HG03064 (cell line): ENCODE data around the gene ARHGDIG.
"Not testable (repeated sequence)": the region's sequence is repeated elsewhere in the genome, so short reads cannot be mapped to it uniquely, and the experiment has no call there.

Experiments
- ATAC-seq: cut with Tn5 transposase; IDR thresholded peaks from one replicate; pipeline ENCODE4 v1.9.1; 2021; ENCODE audit warnings: low read depth; ENCODE audit not compliant: unreplicated experiment

The ARHGDIG gene

DNA sequence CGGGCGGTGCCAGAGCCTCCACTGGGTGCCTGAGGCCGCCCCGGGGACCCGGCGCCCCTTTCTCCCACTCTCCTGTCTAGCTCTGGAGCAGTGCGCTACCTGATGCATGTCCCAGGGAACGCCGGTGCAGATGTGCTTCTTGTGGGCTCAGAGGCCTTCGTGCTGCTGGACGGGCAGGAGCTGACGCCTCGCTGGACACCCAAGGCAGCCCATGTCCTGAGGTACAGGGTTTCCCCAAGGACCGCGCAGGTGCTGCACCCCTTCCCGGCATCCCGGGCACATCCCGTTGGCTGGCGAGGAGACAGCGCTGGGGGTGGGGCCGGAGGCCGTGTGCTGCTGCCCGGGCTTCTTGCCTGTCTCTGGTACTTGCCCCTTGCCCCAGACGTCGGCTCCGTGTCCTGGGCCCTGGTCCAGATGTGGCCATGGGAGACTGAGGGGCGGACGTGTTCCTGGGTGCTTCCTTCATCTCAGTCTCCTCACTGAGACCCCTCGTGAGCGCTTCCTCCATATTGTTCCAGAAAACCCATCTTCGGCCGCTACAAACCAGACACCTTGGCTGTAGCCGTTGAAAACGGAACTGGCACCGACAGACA is 17.1 kb upstream of the ARHGDIG start:
- no peak for ATAC-seq

DNA sequence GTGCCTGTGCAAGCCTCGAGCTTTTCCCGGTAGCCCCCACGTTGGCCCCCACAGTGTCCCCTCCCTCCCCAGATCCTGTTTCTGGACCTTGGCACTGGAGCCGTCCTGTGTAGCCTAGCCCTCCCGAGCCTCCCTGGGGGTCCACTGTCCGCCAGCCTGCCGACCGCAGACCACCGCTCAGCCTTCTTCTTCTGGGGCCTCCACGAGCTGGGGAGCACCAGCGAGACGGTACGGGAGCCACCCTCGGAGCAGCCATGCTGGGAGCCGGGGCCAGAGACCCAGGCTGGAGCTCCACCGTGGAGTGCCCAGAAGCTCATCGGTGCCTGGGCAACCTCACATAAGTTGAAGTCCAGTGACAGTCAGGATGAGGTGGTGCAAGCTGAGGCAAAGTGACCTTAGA is 16.4 kb upstream of the ARHGDIG start:
- ATAC-seq, result no peak

DNA sequence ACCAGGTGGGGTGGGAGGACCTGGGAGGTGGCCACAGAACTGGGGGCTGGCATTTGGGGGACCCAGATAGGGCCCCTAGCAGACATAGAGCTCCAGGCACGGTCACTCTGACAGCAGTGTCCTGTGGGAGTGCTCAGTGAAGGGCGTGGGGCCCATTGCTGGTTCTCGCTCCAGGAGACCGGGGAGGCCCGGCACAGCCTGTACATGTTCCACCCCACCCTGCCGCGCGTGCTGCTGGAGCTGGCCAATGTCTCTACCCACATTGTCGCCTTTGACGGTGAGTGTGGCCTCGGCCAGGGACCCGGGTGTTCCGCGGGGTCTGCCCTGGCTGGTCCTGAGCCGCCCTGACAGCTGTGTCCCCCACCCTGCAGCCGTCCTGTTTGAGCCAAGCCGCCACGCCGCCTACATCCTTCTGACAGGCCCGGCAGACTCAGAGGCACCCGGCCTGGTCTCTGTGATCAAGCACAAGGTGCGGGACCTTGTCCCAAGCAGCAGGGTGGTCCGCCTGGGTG is 15.9 kb upstream of the ARHGDIG start:
- ATAC-seq, result no peak

DNA sequence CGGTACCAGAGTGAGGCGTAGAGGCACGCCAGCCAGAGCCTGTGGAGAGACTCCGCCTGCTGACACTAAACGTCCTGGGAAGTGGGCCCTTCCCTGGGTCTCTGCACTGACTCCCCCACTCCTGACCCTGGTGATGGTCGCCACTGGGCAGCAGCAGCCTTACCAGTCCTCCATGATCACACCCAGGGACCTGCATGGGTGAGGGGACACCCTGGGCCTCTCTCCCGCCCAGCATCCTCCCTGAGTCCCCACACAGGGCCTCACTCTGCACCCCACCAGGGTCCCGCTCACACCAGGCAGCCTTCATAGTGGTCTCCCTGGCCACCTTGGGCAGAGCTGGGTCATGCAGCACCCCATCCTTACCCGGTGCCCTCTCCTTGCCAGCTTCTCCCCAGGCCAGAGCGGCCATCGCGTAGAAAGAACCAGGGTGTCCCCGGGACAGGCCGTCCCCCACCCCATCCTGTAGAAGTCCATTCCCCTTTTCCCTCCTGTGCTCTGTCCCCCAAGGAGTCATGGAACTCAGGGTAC is 15.3 kb upstream of the ARHGDIG start:
- no peak for ATAC-seq

DNA sequence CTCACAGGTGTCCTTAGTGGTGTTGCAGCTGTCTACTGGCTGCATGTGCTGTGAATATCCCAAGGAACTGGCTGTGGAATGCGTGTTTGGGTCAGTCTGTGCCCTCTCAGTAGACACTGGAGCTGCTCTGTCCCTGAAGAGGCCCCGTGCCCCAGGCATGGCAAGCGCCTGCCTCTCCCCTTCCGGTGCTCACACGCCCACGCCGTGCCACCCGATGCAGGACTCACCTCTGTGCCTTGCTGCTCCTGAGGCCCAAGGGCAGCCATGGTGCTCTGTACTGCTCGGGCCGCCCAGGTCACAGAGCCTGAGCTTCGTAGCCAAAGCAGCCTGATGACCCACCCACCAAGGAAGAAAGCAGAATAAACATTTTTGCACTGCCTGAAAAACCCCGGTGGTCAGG is 14.7 kb upstream of the ARHGDIG start:
- ATAC-seq, result no peak

DNA sequence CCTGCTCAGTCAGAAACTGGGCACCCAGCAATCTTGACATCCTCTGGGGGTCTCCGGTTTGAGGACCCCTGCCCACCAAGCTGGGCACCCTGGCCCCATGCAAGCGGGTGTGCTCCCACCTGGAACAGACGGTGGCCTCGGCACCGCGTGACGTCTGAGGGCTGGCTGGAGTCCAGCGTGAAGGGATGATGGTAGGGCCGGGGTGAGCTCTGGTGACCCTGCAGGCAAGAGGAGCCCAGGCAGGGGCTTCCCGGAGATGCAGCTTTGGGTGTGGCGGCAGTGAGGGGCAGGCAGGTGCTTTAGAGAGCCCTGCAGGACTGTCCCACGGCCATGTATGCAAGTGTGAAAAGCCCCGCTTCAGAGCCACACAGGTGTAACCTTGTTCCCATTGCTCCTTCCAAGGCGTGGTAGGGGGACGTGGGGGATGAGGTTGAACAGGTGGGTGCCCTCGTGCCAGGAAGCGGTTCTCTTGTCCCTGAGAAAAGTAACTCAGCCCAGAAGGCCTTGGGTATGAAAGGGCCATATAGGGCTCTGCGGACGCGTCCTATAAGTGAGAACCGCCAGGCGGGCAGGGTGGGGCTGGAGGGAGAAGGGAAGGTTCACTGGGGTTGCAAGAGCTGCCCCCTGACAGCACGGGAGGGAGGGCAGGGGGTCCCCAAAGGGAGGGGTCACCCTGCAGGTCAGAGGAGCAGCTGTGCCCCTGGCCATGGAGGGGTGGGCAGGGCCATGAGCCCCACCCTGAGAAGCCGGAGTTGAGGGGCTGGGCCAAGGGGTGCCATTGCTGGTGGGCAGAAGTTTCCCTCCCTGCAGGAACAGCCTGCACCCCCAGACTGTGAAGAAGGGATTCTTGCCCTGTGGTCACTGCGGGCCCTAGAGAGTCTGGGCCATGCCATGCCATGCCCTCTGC is 13.9 kb upstream of the ARHGDIG start:
- ATAC-seq, result no peak

DNA sequence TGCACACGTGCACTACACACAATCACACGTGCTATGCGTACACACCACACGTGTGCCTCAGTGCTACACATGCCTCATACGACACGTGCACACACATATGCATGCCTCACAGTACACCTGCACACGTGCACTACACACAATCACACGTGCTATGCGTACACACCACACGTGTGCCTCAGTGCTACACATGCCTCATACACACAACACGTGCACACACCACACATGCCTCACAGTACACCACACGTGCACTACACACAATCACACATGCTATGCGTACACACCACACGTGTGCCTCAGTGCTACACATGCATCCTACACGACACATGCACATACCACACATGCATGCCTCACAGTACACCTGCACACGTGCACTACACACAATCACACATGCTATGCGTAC is 12.8 kb upstream of the ARHGDIG start:
- not testable (repeated sequence) for ATAC-seq

DNA sequence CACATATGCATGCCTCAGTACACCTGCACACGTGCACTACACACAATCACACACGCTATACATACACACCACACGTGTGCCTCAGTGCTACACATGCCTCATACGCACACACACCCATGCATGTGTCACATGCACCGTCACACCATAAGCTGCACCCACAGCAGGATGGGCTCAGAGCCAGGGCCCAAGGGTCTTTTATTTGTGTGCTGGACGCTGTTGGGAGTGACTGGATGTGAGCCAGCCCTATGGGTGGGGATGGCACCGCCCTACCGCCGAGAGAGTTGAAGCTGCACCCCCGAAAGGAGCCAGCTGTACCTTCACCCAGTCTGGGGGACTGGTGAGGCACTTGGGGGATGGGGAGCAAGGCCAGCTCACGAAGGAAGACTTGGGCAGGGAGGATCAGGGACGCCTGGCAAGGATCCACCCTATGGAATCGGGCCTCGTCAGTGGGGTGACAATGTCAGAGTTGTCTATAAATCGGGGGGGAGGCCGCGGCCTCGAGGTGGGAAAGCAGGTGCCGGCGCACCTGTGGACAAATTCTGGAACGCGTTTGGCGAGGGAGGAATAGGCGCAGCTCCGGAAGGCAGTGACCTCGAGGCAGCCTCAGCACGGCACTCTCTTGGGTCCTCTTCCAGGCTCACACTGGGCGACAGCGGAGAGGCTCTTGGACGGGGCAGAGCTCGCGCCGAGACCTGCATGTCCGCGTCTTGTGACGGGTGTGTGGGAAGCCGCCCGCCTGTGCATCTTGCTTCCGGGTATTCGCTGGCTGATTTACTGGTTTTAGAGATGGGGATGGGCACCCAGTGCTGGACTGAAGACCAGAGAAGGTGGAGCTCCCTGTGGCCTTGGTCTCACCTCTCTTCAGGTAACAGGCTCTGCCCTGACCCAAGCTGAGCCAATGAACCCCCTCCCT is 12.0 kb upstream of the ARHGDIG start:
- ATAC-seq, result no peak

DNA sequence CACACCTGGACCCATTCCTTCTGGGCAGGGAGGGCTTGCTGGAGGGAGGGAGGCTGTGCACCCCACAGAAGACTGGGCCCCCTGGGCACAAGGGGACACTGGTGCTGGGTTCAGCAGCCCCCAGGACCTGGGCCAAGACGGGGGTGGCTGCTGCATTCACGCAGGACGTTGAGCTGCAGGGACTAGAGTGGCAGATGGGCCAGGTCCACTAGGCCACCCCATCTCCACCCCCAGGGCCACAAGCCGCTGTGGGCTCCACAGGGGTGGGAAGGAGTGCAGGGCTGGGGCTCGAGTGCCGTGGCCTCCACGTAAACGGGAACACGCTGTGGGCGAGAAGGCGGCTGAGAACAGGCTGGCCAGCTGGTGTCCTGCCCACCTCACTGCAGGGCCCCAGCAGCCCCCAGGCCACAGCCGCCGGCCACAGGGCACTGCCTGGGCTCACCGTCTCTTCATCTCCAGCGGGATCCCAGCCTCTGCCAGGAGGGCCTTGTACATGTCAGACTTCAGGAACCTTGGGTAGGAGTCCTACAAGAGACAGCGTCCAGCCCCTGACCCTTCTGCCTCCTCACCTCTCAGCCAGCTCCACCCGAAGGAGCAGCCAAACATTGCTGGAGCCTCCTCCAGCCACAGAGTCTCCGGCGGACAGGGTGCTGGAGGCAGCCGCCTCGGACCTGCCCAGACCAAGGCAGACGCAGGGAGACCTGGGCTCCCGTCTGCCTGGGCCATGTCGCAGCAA is 11.2 kb upstream of the ARHGDIG start:
- no peak for ATAC-seq

DNA sequence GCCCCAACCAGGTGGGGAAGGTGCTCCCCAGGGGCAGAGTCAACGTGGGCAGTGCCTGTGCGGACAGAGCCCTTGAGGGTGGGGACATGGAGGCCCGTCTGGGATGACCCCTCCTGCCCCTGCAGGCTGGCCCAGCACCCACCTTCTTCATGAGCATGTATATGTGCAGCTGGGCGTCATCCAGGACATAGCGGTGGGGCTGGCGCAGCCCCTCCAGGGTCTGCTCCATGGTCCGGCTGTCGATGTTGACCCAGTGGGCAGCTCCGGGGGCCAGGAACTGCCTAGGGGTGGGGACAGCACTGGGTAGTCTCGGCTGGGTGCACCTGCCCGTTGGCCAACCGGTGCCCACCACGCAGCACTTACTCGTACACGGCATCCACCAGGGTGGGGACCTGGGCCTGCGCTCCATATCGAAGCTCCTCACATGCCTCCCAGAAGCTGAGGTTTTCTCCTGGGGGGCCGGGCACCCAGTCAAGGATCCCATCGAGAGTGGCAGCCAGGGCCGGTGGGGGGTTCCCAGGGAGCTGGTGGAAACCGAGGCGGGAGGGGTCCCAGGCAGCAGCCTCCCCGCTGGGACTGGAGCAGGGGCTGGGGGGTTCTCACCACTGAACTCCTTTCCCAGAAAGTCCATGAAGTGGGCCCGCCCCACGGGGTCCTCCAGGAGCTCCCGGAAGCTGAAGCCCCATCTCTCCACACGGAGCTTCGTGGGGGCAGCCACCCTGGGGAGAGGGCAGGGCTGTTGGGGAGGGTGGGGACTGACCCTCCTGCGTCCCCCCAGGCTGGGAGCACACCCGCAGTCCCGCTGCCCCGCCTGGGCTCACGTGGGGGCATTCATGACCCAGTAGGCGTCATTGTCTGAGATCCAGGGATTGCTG is 9.8 kb upstream of the ARHGDIG start:
- ATAC-seq, result no peak

DNA sequence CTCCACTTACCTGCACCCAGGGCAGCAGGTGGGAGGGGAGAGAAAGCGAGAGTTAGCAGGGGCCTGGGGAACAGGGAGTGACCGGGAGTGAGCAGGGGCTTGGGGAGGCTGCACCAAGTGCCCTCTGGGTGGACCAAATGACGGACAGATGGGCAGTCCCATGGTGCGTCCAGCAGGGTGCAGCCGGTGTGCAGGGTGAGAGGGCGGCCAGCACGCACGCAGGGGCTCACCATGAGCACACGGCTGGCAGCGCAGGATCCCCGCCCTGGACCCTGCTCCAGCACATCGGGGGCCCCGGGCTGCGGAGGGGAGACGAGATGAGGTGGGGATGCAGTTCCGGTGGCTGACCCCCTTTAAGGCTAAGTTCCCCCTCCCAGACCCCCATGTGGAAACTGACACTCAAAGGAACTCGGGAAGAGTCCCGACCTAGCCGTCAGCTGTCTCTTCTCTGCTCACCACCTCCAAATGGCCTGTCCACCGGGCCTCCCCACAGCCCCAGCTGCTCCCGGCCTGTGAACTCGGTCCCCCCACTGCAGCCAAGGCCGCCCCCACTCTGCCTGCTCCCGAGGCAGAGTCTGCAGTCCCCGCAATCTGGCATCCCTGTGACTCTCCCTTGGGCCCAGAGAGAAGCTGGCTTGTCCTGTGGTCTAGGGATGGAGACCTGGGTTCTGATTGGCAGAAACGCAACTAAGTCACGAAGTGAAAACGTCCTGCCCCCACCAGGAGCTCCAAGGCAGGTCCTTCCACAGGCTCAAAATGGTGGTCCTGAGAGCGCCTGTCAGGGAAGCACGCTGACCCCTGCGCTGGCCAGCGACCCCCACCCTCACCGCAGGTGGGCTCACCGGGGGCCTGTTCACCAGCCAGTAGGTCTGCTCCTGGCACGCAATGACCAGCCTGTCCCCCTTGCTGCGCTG is 7.5 kb upstream of the ARHGDIG start:
- no peak for ATAC-seq

DNA sequence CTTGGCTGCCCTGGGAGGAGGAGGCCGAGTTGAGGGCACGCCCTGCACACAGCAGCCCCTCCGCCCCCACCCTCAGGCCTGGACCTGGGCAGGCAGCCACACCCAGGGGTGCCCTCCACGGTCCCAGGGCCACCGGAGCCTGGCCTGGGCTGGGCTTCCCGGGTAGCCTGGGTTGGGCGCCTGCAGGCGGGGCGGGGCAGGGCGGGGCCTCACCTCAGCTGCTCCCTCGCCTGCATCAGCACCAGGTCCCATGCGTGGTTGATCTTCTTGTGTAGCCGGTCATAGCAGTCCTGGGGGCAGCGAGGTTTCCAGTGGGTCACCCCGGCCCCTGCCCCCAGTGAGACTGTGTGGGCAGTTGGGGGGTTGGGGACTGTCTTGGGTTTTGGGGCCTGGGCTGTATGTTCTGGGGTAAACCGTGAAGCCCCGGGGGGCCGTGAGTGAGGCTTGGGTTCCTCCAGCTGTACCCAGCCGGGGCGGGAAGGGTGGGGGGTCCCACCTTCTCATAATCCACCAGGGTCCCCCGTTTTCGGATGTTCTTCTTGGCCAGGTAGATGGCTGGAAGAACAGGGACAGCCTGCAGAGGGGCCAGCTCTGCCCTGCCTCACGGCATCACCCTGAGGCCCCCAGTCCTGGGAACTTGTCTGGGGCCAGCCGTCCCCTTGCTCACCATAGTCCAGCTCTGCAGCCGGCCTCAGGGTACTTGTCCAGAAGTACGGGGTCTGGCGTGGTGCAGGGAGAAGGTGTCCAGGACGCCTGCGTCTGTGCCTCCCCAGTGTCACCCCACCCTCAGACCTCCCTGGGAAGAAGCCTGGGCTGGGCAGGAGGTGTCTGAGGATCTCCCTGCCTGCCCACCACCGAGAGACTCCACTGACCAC is 6.6 kb upstream of the ARHGDIG start:
- no peak for ATAC-seq

DNA sequence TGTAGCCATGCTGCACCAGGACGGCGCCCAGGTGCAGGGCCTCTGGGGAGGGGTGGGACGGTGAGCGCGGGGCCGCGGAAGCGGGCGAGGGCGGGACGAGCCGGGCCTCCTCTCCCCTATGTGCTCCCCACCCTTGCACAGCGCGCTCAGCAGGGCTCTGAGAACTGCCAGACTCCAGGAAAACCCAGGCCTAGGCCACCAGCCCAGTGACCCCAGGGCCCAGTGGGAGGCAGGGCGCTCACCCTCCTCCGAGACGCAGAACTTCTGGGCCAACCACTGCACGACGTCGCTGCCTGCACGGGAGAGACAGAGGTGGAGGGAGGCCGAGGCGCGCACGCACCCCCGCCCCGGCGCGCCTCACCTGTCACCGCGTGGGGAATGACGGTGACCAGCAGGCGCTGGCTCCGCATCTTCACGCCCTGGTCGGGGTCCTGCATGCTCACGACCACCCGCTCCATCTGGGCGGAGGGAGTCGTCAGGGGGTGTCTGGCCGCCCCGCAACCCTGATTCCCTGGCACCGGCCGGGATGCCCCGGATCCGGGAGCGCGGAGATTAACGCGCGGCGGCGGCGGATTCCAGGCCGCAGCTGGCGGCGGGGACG is 5.2 kb upstream of the ARHGDIG start:
- no peak for ATAC-seq

DNA sequence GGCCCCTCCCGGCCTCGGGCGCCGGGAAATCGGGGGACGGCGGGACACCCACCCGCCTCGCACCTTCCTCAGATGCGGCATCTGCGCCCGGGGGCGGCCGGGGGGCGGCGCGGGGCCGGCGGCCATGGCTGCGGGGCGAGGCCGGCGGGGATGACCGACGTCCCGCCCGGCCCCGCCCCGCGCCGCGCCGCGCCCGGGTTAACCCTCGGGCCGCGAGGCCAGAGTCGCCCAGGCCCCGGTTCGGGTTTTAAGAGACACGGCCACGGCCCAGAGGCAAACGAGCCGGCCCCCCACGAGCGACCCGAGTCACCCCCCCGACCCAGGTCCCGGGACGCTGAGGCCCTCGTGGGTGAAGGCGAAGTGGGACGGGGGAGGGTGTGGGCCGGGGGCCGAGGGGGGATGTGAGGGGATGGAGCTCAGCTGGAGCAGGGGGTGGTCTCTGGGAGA is 4.6 kb upstream of the ARHGDIG start, which contains the start of gene RGS11:
TSS of gene RGS11 (minus strand) at position 159 of the 447 bp plus-strand sequence. CDS start at position 126, 33 bp downstream.
- ATAC-seq, result no peak

DNA sequence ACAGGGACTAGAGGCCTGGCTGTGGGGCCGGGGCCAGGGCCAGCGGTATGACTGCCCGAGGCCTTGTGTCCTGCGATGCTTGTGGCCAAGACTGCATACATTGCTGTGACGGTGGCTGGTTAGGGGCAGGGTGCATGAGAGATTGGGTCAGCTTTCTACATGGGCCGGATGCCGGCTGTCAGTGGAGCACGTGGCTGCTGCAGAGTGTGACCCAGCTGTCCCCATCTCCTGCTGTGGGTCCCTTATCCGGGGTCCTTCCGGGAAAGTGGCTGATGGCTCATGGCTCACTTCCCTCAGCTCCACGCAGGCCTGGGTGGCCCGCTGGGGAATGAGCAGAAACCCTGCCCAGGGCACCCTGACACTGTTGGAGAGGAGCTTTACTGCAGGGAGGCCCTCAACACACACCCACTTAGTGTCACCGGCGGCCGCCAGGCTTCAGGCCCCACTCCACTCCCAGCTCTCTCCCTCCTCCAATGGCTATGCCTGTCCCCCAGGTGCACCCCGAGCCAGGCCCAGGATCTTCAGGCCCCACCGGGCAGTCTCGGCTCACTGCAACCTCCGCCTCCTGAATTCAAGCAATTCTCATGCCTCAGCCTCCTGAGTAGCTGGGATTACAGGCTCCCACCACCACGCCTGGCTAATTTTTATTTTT is 3.8 kb upstream of the ARHGDIG start:
- no peak for ATAC-seq

DNA sequence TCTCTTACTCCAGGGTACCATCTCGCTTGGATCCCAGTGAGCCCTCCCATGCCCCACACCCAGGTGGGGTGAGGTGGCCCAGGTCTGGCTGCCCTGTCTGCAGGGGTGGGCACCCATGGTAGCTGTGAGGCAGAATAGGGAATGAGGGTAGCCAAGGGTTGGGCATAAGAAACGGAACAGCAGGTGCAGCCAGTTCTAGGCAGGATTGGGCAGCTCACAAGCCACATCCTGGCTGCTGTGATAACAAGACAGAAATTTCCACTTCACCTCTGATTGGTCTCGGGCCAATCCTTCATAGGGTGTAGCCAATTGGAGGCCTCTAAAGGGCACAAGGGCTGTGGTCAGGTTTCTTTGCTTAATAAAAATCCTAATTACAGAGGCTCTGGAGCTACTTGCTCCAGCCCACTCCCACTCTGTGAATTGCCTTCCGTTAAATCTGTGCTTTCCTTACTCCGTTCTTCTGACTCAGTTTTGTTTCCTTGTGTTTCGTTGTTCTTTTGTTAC is 1.5 kb upstream of the ARHGDIG start:
- ATAC-seq, result no peak
